Measurements from ENCODE around the gene SP5. TPM values are rescaled to one million over a fixed set of nuclear protein-coding genes. Genes with fewer than 3 reads are reported as not detected.
A peak's percentile ranks its signal among the peaks of the same experiment; 100 is the strongest.

SP5 gene
- total RNA-seq = 100 to 1,000 TPM in 1 of 2 donors, 10 to 100 TPM in 1; 60.3 to 103 TPM
- 27.6 TPM for polyA plus RNA-seq (2013, experiment 1 of 2)
- 25.7 TPM for polyA plus RNA-seq (2013, experiment 2 of 2)
- long read RNA-seq, experiment 1, transcript SP5-202 (2 exons, 257 nt) = minor isoform, 10 of 62 reads
- long read RNA-seq, experiment 1, transcript SP5-201 (2 exons, 2,033 nt) = major isoform, 13 of 62 reads
- long read RNA-seq, experiment 1, partial matches to known transcripts = 38 of 62 reads
- long read RNA-seq, experiment 1, other reads (novel, unspliced or antisense) = 1 of 62 reads
- long read RNA-seq, experiment 2, transcript SP5-202 (2 exons, 257 nt) = minor isoform, 17 of 54 reads
- long read RNA-seq, experiment 2, transcript SP5-201 (2 exons, 2,033 nt) = major isoform, 24 of 54 reads
- long read RNA-seq, experiment 2, partial matches to known transcripts = 0 of 54 reads
- long read RNA-seq, experiment 2, other reads (novel, unspliced or antisense) = 13 of 54 reads
- long read RNA-seq, experiment 3, partial matches to known transcripts = 7 of 12 reads
- long read RNA-seq, experiment 3, other reads (novel, unspliced or antisense) = 1 of 12 reads
- long read RNA-seq, experiment 4 = 0 reads

DNA sequence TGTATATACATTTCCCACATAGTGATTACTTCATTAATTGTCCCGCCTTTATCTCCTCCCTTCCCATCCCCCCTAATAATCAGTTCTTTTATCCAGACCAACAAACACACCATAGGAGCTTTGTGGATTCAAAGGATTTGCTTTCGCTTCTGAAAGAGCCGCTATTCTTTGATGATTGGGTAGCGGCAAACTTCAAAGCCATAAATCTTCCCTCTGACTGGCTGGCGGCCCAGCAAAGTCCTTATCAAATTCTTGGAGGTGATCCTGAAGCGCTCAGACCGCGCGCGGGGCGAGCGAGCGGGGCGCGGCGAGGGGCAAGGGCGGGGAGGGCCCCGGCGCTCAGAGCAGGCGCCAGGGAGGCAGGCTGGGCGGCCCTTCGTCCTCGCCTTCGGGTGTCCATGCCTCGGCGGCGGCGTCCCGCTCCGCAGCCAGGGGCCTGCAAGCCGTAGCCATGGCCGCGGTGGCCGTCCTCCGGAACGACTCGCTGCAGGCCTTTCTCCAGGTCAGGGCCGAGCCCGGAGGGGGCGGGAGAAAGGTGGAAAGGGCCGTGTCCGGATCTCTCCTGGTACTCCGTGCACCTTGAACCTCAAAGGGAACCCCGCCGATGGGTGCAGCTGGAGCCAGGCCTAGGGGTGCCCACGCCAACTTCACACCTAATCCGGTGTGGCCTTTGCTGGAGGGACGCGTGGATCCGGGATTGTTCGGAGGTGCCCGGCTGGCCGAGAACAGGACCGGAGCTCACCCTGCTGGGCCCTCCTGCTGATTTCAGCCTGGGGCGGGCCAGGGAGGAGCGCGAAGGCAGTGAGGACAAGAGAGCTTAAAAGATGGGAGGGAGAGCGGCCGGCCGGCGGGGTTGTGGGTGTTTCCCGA, at the start of gene SP5:
Gene SP5, plus strand, starts transcription at position 276 of the 870 bp plus-strand sequence. Its CDS starts 176 bp downstream, at position 452.
- peak; percentile 97 for DNase-seq
- Histone ChIP-seq H3K9ac (ENCODE audit: extremely low read depth, low read length, poor library complexity, severe bottlenecking) (peak within 1 kb of the TSS; percentile 36), H3K27me3 (ENCODE audit: control insufficient read depth, insufficient read depth, low read length, poor library complexity, severe bottlenecking) (peaks cover 39% of the 10 kb centered on the region), H3K27ac (ENCODE audit: low read depth, low read length) (no peak within 1 kb of the TSS), H3K4me1 (ENCODE audit: control insufficient read depth, insufficient read depth, low read length) (peaks cover 5% of the 10 kb centered on the region), H3K36me3 (ENCODE audit: control insufficient read depth, insufficient read depth, low read length) (no peaks in the 10 kb centered on the region), H3K9me3 (ENCODE audit: control insufficient read depth, low read length) (no peaks in the 10 kb centered on the region), H3K4me3 (ENCODE audit: low read length) (peak within 1 kb of the TSS; percentile 78)
- TF ChIP-seq, protein P1, sequence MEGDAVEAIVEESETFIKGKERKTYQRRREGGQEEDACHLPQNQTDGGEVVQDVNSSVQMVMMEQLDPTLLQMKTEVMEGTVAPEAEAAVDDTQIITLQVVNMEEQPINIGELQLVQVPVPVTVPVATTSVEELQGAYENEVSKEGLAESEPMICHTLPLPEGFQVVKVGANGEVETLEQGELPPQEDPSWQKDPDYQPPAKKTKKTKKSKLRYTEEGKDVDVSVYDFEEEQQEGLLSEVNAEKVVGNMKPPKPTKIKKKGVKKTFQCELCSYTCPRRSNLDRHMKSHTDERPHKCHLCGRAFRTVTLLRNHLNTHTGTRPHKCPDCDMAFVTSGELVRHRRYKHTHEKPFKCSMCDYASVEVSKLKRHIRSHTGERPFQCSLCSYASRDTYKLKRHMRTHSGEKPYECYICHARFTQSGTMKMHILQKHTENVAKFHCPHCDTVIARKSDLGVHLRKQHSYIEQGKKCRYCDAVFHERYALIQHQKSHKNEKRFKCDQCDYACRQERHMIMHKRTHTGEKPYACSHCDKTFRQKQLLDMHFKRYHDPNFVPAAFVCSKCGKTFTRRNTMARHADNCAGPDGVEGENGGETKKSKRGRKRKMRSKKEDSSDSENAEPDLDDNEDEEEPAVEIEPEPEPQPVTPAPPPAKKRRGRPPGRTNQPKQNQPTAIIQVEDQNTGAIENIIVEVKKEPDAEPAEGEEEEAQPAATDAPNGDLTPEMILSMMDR (conservative IDR thresholded peaks at IDR 0.05) = no peak
- Mint-ChIP-seq H3K4me1 (peaks cover 21% of the 10 kb centered on the region), H3K27ac (peak within 1 kb of the TSS; percentile 96), H3K27me3 (ENCODE audit: insufficient read depth) (peaks cover 60% of the 10 kb centered on the region), H3K36me3 (ENCODE audit: low read depth) (peaks cover 20% of the 10 kb centered on the region), H3K9me3 (no peaks in the 10 kb centered on the region), H3K4me3 (peak within 1 kb of the TSS; percentile 78)
- WGBS, 2 experiments (ENCODE audit: insufficient coverage in 1 of 2, insufficient read length in 1 of 2) = 0% methylated on average over 28 to 62 of the region's 62 CpGs

DNA sequence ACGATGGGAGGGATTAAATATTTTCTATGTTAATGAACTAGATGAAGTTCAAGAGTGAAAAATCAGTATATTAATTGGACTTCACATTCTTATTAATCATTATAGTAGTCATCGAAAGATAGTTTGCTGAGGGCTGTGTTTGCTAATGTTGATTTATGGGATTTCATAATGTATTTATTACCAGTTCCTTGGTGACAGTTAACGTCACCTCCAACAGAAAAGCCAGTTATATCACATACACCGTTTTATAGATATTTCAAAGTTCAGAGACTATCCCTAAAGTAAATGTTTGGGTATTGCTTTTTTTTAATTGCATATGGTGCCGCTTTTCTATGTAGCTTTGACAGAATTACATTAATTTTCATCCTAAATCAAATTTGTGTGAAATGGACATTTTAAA, 49.4 kb upstream of the SP5 start:
- no peaks in the 10 kb centered on the region for H3K27me3 ChIP-seq (ENCODE audit: control insufficient read depth, insufficient read depth, low read length, poor library complexity, severe bottlenecking)
- no peak overlapping the region for H3K27ac Mint-ChIP-seq
- no peak overlapping the region for H3K27ac ChIP-seq (ENCODE audit: low read depth, low read length)
- TF ChIP-seq, protein P1 (conservative IDR thresholded peaks at IDR 0.05) = no peak
- H3K9me3 Mint-ChIP-seq = no peaks in the 10 kb centered on the region
- no peaks in the 10 kb centered on the region for H3K4me1 Mint-ChIP-seq
- H3K36me3 ChIP-seq (ENCODE audit: control insufficient read depth, insufficient read depth, low read length) = no peaks in the 10 kb centered on the region
- 81% methylated on average over 5 of the region's 5 CpGs; no CpG with 5 or more reads in 1 of the 2 experiments for WGBS, 2 experiments (ENCODE audit: insufficient coverage in 1 of 2, insufficient read length in 1 of 2)
- no peaks in the 10 kb centered on the region for H3K9me3 ChIP-seq (ENCODE audit: control insufficient read depth, low read length)
- H3K36me3 Mint-ChIP-seq (ENCODE audit: low read depth) = no peaks in the 10 kb centered on the region
- H3K4me3 Mint-ChIP-seq = no peak overlapping the region
- no peak for DNase-seq
- no peaks in the 10 kb centered on the region for H3K4me1 ChIP-seq (ENCODE audit: control insufficient read depth, insufficient read depth, low read length)
- H3K27me3 Mint-ChIP-seq (ENCODE audit: insufficient read depth) = no peaks in the 10 kb centered on the region
- no peak overlapping the region for H3K9ac ChIP-seq (ENCODE audit: extremely low read depth, low read length, poor library complexity, severe bottlenecking)
- no peak overlapping the region for H3K4me3 ChIP-seq (ENCODE audit: low read length)

DNA sequence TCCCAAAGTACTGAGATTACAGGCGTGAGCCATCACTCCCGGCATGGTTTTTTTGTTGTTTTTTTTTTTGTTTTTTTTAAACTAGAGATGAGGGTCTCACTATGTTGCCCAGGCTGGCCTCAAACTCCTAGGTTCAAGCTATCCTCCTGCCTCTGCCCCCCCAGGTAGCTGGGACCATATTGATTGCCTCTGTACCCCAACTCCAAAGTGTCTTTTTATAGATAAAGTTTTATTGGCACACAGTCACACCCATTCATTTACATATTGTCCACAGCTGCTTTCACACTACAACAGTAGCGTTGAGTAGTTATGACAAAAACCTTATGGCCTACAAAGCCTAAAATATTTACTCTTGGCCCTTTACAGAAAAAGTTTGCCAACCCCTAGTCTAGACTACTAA, 45.2 kb upstream of the SP5 start:
- Histone ChIP-seq H3K9ac (ENCODE audit: extremely low read depth, low read length, poor library complexity, severe bottlenecking) (no peak overlapping the region), H3K9me3 (ENCODE audit: control insufficient read depth, low read length) (no peaks in the 10 kb centered on the region), H3K4me1 (ENCODE audit: control insufficient read depth, insufficient read depth, low read length) (no peaks in the 10 kb centered on the region), H3K27ac (ENCODE audit: low read depth, low read length) (no peak overlapping the region), H3K36me3 (ENCODE audit: control insufficient read depth, insufficient read depth, low read length) (no peaks in the 10 kb centered on the region), H3K27me3 (ENCODE audit: control insufficient read depth, insufficient read depth, low read length, poor library complexity, severe bottlenecking) (no peaks in the 10 kb centered on the region), H3K4me3 (ENCODE audit: low read length) (no peak overlapping the region)
- TF ChIP-seq, protein P1 (conservative IDR thresholded peaks at IDR 0.05) = no peak
- no peak for DNase-seq
- Mint-ChIP-seq H3K4me1 (peaks cover 4% of the 10 kb centered on the region), H3K27me3 (ENCODE audit: insufficient read depth) (no peaks in the 10 kb centered on the region), H3K9me3 (no peaks in the 10 kb centered on the region), H3K36me3 (ENCODE audit: low read depth) (no peaks in the 10 kb centered on the region), H3K4me3 (no peak overlapping the region), H3K27ac (no peak overlapping the region)
- WGBS, 2 experiments (ENCODE audit: insufficient coverage in 1 of 2, insufficient read length in 1 of 2) = 94 to 100% methylated on average over 1 to 3 of the region's 3 CpGs

Measured in endodermal cell (in vitro differentiated cells).